ENCODE data around the gene HES1.

GRCh38 chr3:194167480-194168282 lies 31.7 kb downstream of the HES1 start:
- TF ChIP-seq CTCF (conservative IDR thresholded peaks at IDR 0.05; ENCODE audit: low read depth in 2 of 2) (no peak), EZH2 (IDR thresholded peaks at IDR 0.05; ENCODE audit: low read depth, unreplicated experiment) (no peak), POLR2AphosphoS5 (IDR thresholded peaks at IDR 0.05; ENCODE audit: low read depth) (no peak), REST (IDR thresholded peaks at IDR 0.05; ENCODE audit: unreplicated experiment) (no peak), CREB1 (CRISPR knock-in tag; IDR thresholded peaks at IDR 0.05; ENCODE audit: low read depth) (no peak), EZH2phosphoT487 (IDR thresholded peaks at IDR 0.05; ENCODE audit: unreplicated experiment) (no peak)
